SK-N-SH (cell line): ENCODE measurements around the gene INTS14. TPM values are rescaled to one million over a fixed set of nuclear protein-coding genes. Genes with fewer than 3 reads are reported as not detected.

Experiments
- CTCF ChIA-PET: fragments of 300-600, 350-600 bp; formaldehyde crosslinking; extraction: SDS; loops from one replicate; lab custom pipeline; 2021; lab: Yijun Ruan, JAX
- POLR2A ChIA-PET: fragments of 350-600 bp; sonication (Branson Sonifier 250); formaldehyde crosslinking; extraction: SDS; loops from one replicate; lab custom pipeline; 2020; ENCODE audit warnings: antibody characterized with exemption, inconsistent platforms; lab: Yijun Ruan, JAX
- DNase-seq: peaks from one replicate; pipeline ENCODE4 v3.0.0; 2012
- H2AFZ ChIP-seq: fragments of 200-600 bp; sonication (generic); 2 replicates; pipeline ENCODE4 v1.8.1; 2016; ENCODE audit warnings: antibody characterized with exemption, mild to moderate bottlenecking, low read depth
- H3F3A ChIP-seq: fragments of 200-600 bp; sonication (generic); replicated peaks from 2 replicates; pipeline ENCODE3; 2016; ENCODE audit warnings: antibody characterized with exemption, mild to moderate bottlenecking; ENCODE audit not compliant: insufficient read depth
- H3K27ac ChIP-seq, 2 experiments: fragments of 200-500 bp in 1 of 2; fragments of 200-600 bp in 1 of 2; sonication (Bioruptor generic) in 1 of 2; sonication (generic), shearing (Covaris generic) in 1 of 2; 2 replicates each; pipeline versions ENCODE4 v1.5.1 to v1.6.1; 2014 to 2016; ENCODE audit warnings: low read depth in 2 of 2, inconsistent platforms in 1 of 2, low read length in 1 of 2, mild to moderate bottlenecking in 1 of 2, mixed read lengths in 1 of 2
- H3K27me3 ChIP-seq: fragments of 200-600 bp; sonication (generic), shearing (Covaris generic); 2 replicates; pipeline ENCODE4 v1.6.1; 2016; ENCODE audit warnings: mixed run types; ENCODE audit not compliant: insufficient read depth
- H3K36me3 ChIP-seq, 2 experiments: fragments of 200-500 bp in 1 of 2; fragments of 200-600 bp in 1 of 2; sonication (Bioruptor generic) in 1 of 2; sonication (generic) in 1 of 2; replicated peaks in 1 of 2; 2 replicates each; pipeline versions ENCODE3 to v1.5.1; 2014 to 2016; ENCODE audit warnings: low read length in 1 of 2, mild to moderate bottlenecking in 1 of 2; ENCODE audit not compliant: insufficient read depth in 2 of 2, control insufficient read depth in 1 of 2
- H3K4me1 ChIP-seq, 2 experiments: fragments of 200-500 bp in 1 of 2; fragments of 200-600 bp in 1 of 2; sonication (Bioruptor generic) in 1 of 2; sonication (generic), shearing (Covaris generic) in 1 of 2; 2 replicates each; pipeline versions ENCODE4 v1.5.1 to v1.6.1; 2014 to 2016; ENCODE audit warnings: low read depth in 1 of 2, low read length in 1 of 2, mixed run types in 1 of 2; ENCODE audit not compliant: insufficient read depth in 2 of 2, control insufficient read depth in 1 of 2
- H3K4me2 ChIP-seq: fragments of 200-600 bp; sonication (generic), shearing (Covaris generic); 2 replicates; pipeline ENCODE4 v1.6.1; 2017; ENCODE audit warnings: mixed run types
- H3K4me3 ChIP-seq, 2 experiments: fragments of 200-500 bp in 1 of 2; fragments of 200-600 bp in 1 of 2; sonication (Bioruptor generic) in 1 of 2; sonication (generic), shearing (Covaris generic) in 1 of 2; 2 replicates each; pipeline versions ENCODE4 v1.5.1 to v1.8.1; 2014 to 2016; ENCODE audit warnings: low read depth in 2 of 2, inconsistent platforms in 1 of 2, low read length in 1 of 2, mild to moderate bottlenecking in 1 of 2, mixed read lengths in 1 of 2, moderate library complexity in 1 of 2
- H3K79me2 ChIP-seq: fragments of 200-600 bp; sonication (generic); 2 replicates; pipeline ENCODE4 v1.8.1; 2017; ENCODE audit warnings: mild to moderate bottlenecking; ENCODE audit not compliant: insufficient read depth
- H3K9ac ChIP-seq: fragments of 200-600 bp; sonication (generic); 2 replicates; pipeline ENCODE4 v1.6.1; 2017; ENCODE audit warnings: mixed run types
- H3K9me2 ChIP-seq: fragments of 200-600 bp; sonication (generic); 2 replicates; pipeline ENCODE4 v1.6.1; 2017; ENCODE audit warnings: mixed run types
- H3K9me3 ChIP-seq: fragments of 200-600 bp; sonication (generic); 2 replicates; pipeline ENCODE4 v1.6.1; 2017; ENCODE audit warnings: mixed run types, mild to moderate bottlenecking, moderate library complexity
- H4K20me1 ChIP-seq: fragments of 200-600 bp; sonication (generic); 2 replicates; pipeline ENCODE4 v1.6.1; 2017; ENCODE audit warnings: mild to moderate bottlenecking, mixed run types; ENCODE audit not compliant: insufficient read depth
- CHD2 ChIP-seq: fragments of 150-350 bp; IDR thresholded peaks from 2 replicates; pipeline ENCODE4 v1.6.1; 2018; ENCODE audit warnings: low read length; ENCODE audit not compliant: partially characterized antibody
- EP300 ChIP-seq, 2 experiments: IDR thresholded peaks; 2 replicates each; pipeline versions ENCODE4 v1.4.0 to v1.6.1; 2012; ENCODE audit warnings: borderline replicate concordance in 1 of 2, low read depth in 1 of 2, low read length in 1 of 2
- FOXJ3 ChIP-seq: sonication (generic); formaldehyde crosslinking; IDR thresholded peaks from 2 replicates; pipeline ENCODE4 v1.5.1; 2020; ENCODE audit warnings: mild to moderate bottlenecking, missing genetic modification reagents
- JUND ChIP-seq: IDR thresholded peaks from 2 replicates; pipeline ENCODE4 v1.4.0; 2012
- MAX ChIP-seq: IDR thresholded peaks from 2 replicates; pipeline ENCODE4 v1.4.0; 2012; ENCODE audit warnings: low read depth
- MXI1 ChIP-seq: IDR thresholded peaks from 2 replicates; pipeline ENCODE4 v1.6.1; 2012; ENCODE audit warnings: mild to moderate bottlenecking, low read depth, low read length, improper control_type of control experiment
- NFIC ChIP-seq: IDR thresholded peaks from 2 replicates; pipeline ENCODE4 v1.4.0; 2012; ENCODE audit warnings: borderline replicate concordance
- NRF1 ChIP-seq: IDR thresholded peaks from 2 replicates; pipeline ENCODE4 v1.6.1; 2012; ENCODE audit warnings: low read depth, mild to moderate bottlenecking, low read length
- RCOR1 ChIP-seq: fragments of 150-350 bp; IDR thresholded peaks from 2 replicates; pipeline ENCODE4 v1.6.1; 2017; ENCODE audit warnings: antibody characterized with exemption, low read length
- RFX5 ChIP-seq: IDR thresholded peaks from 2 replicates; pipeline ENCODE4 v1.6.1; 2012; ENCODE audit warnings: mild to moderate bottlenecking, improper control_type of control experiment, low read length
- SIN3A ChIP-seq: IDR thresholded peaks from 2 replicates; pipeline ENCODE4 v1.6.1; 2012; ENCODE audit warnings: low read depth, mild to moderate bottlenecking, low read length, moderate library complexity, borderline replicate concordance
- USF2 ChIP-seq: fragments of 150-350 bp; IDR thresholded peaks from 2 replicates; pipeline ENCODE4 v1.6.1; 2017; ENCODE audit warnings: antibody characterized with exemption, low read length, low read depth, borderline replicate concordance
- YY1 ChIP-seq: IDR thresholded peaks from 2 replicates; pipeline ENCODE4 v1.4.0; 2012; ENCODE audit warnings: low read depth, mild to moderate bottlenecking
- WGBS: methylation state at CpG from one replicate; pipeline ENCODE4 v1.1.6; 2017; ENCODE audit warnings: low lambda C conversion rate; 5-methylcytosine and 5-hydroxymethylcytosine counted together
- polyA plus RNA-seq, 3 experiments: library from polyadenylated mRNA; depleted of rRNA; stranded (reverse); fragments of >200 nt; gene quantifications; 2 replicates each; pipeline ENCODE4 v1.2.3, GENCODE V29; 2012
- TF ChIP-seq, protein P1 (sequence below): fragments of 150-350 bp; IDR thresholded peaks from 2 replicates; pipeline ENCODE4 v1.6.1; 2016; ENCODE audit warnings: mild to moderate bottlenecking, low read depth, low read length
- TF ChIP-seq, protein P2 (sequence below): IDR thresholded peaks from 2 replicates; pipeline ENCODE4 v1.4.0; 2012; ENCODE audit warnings: low read depth, borderline replicate concordance
- TF ChIP-seq, protein P3 (sequence below): IDR thresholded peaks from 2 replicates; pipeline ENCODE4; 2012

INTS14 gene
- polyA plus RNA-seq, 1 of the 3 experiments (the other 2 are of a cell fraction): 44.9 TPM

DNA sequence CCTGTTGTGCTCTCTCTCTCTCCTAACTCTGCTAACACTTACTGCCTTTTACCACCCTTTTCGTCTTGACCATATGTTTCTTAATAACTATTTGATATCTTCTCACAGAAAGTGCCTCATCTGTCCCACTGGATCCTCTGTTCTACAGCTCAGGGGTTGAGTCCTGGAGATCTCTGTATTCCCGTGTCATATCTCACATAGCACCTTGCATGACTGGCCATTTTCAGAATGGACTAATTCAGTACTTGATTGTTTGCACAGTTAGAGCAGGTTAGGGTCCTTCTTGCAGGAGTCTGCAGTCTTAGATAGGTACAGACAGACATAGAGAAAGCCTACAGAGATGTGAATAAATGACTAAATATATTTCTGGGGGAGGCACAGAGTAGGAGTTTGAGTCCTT lies 59.7 kb downstream of the INTS14 start:
- H4K20me1 ChIP-seq: peaks cover 28% of the 10 kb centered on the region
- no peak overlapping the region for H2AFZ ChIP-seq
- H3K9me2 ChIP-seq: no peaks in the 10 kb centered on the region; the same call in 1 of the 2 replicates
- POLR2A ChIA-PET: no interaction called here
- peaks cover 97% of the 10 kb centered on the region for H3K79me2 ChIP-seq
- no peaks in the 10 kb centered on the region; a peak in 1 of 4 replicates for H3K4me1 ChIP-seq
- no peaks in the 10 kb centered on the region for H3K27me3 ChIP-seq
- H3F3A ChIP-seq: peaks cover 5% of the 10 kb centered on the region
- H3K4me2 ChIP-seq: no peak overlapping the region
- H3K4me3 ChIP-seq: no peak overlapping the region
- H3K27ac ChIP-seq: no peak overlapping the region
- WGBS: 76% methylated on average over 2 of the region's 2 CpGs
- no peak overlapping the region for H3K9ac ChIP-seq
- no peaks in the 10 kb centered on the region for H3K9me3 ChIP-seq
- no peak for DNase-seq
- TF ChIP-seq CHD2: no peak
- TF ChIP-seq USF2: no peak
- TF ChIP-seq, protein P1, sequence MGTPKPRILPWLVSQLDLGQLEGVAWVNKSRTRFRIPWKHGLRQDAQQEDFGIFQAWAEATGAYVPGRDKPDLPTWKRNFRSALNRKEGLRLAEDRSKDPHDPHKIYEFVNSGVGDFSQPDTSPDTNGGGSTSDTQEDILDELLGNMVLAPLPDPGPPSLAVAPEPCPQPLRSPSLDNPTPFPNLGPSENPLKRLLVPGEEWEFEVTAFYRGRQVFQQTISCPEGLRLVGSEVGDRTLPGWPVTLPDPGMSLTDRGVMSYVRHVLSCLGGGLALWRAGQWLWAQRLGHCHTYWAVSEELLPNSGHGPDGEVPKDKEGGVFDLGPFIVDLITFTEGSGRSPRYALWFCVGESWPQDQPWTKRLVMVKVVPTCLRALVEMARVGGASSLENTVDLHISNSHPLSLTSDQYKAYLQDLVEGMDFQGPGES: no peak
- no peak for TF ChIP-seq RCOR1
- TF ChIP-seq JUND: no peak
- no peak for TF ChIP-seq EP300 (IDR thresholded peaks at IDR 0.05; ENCODE audit: borderline replicate concordance in 1 of 2, low read depth in 1 of 2, low read length in 1 of 2)
- TF ChIP-seq YY1: no peak
- no peak for TF ChIP-seq NFIC
- no peak for TF ChIP-seq MXI1
- TF ChIP-seq MAX: no peak
- TF ChIP-seq NRF1: no peak
- TF ChIP-seq, protein P2, sequence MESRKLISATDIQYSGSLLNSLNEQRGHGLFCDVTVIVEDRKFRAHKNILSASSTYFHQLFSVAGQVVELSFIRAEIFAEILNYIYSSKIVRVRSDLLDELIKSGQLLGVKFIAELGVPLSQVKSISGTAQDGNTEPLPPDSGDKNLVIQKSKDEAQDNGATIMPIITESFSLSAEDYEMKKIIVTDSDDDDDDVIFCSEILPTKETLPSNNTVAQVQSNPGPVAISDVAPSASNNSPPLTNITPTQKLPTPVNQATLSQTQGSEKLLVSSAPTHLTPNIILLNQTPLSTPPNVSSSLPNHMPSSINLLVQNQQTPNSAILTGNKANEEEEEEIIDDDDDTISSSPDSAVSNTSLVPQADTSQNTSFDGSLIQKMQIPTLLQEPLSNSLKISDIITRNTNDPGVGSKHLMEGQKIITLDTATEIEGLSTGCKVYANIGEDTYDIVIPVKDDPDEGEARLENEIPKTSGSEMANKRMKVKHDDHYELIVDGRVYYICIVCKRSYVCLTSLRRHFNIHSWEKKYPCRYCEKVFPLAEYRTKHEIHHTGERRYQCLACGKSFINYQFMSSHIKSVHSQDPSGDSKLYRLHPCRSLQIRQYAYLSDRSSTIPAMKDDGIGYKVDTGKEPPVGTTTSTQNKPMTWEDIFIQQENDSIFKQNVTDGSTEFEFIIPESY: no peak
- TF ChIP-seq SIN3A: no peak
- no peak for TF ChIP-seq RFX5
- TF ChIP-seq, protein P3, sequence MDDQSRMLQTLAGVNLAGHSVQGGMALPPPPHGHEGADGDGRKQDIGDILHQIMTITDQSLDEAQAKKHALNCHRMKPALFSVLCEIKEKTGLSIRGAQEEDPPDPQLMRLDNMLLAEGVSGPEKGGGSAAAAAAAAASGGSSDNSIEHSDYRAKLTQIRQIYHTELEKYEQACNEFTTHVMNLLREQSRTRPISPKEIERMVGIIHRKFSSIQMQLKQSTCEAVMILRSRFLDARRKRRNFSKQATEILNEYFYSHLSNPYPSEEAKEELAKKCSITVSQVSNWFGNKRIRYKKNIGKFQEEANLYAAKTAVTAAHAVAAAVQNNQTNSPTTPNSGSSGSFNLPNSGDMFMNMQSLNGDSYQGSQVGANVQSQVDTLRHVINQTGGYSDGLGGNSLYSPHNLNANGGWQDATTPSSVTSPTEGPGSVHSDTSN: no peak
- no peak for TF ChIP-seq FOXJ3
- peaks cover 15 to 17% of the 10 kb centered on the region in 2 experiments for H3K36me3 ChIP-seq
- CTCF ChIA-PET: no interaction called here
